GM23338 (cell line): ENCODE measurements around the gene MPDU1. TPM values are rescaled to one million over a fixed set of nuclear protein-coding genes. Genes with fewer than 3 reads are reported as not detected.

Experiments
- ATAC-seq: fragments of 200-7000 bp; cut with Tn5 transposase; 3 replicates; pipeline ENCODE4 v1.9.1; 2020
- DNase-seq: peaks from one replicate; pipeline ENCODE4 v3.0.0-alpha.2; 2015; ENCODE audit warnings: low spot score
- H2AFZ ChIP-seq: fragments of 200-600 bp; sonication (generic); 2 replicates; pipeline ENCODE4 v1.8.0; 2016; ENCODE audit warnings: antibody characterized with exemption, mild to moderate bottlenecking, moderate library complexity
- H3F3A ChIP-seq: fragments of 200-600 bp; sonication (generic); replicated peaks from 2 replicates; pipeline ENCODE4 v1.8.0; 2017; ENCODE audit warnings: antibody characterized with exemption, mixed run types, low read depth
- H3K27ac ChIP-seq: fragments of 200-600 bp; sonication (generic); 2 replicates; pipeline ENCODE4 v1.6.1; 2016; ENCODE audit warnings: low read depth
- H3K27me3 ChIP-seq: fragments of 200-600 bp; sonication (generic); 2 replicates; pipeline ENCODE4 v1.8.0; 2016; ENCODE audit warnings: mild to moderate bottlenecking, mixed run types, moderate library complexity; ENCODE audit not compliant: insufficient read depth
- H3K36me3 ChIP-seq: fragments of 200-600 bp; sonication (generic); 2 replicates; pipeline ENCODE4 v1.8.0; 2016; ENCODE audit warnings: mild to moderate bottlenecking; ENCODE audit not compliant: insufficient read depth
- H3K4me1 ChIP-seq: fragments of 200-600 bp; sonication (generic); 2 replicates; pipeline ENCODE4 v1.8.0; 2016; ENCODE audit warnings: mild to moderate bottlenecking, moderate library complexity; ENCODE audit not compliant: insufficient read depth
- H3K4me2 ChIP-seq: fragments of 200-600 bp; sonication (generic); 2 replicates; pipeline ENCODE4 v1.7.1; 2017; ENCODE audit warnings: mixed run types
- H3K4me3 ChIP-seq: fragments of 200-600 bp; sonication (generic); 2 replicates; pipeline ENCODE4 v1.6.1; 2016; ENCODE audit warnings: mixed run types
- H3K79me2 ChIP-seq: fragments of 200-600 bp; sonication (generic); replicated peaks from 2 replicates; pipeline ENCODE4 v1.8.0; 2017; ENCODE audit warnings: mild to moderate bottlenecking; ENCODE audit not compliant: insufficient read depth
- H3K9me2 ChIP-seq: fragments of 200-600 bp; sonication (generic); 2 replicates; pipeline ENCODE4 v1.8.0; 2017; ENCODE audit not compliant: insufficient read depth
- H4K20me1 ChIP-seq: fragments of 200-600 bp; sonication (generic); replicated peaks from 2 replicates; pipeline ENCODE4 v1.8.0; 2017; ENCODE audit warnings: mild to moderate bottlenecking; ENCODE audit not compliant: insufficient read depth
- H3K27ac Mint-ChIP-seq: 2 replicates; pipeline ENCODE4 v1.8.0; 2020; ENCODE audit warnings: inconsistent platforms, mild to moderate bottlenecking, moderate library complexity, mixed read lengths
- H3K27me3 Mint-ChIP-seq: 3 replicates; pipeline ENCODE4 v1.8.0; 2022; ENCODE audit warnings: low read depth, mild to moderate bottlenecking, moderate library complexity, mixed read lengths, inconsistent platforms; ENCODE audit not compliant: insufficient read depth, poor library complexity
- H3K36me3 Mint-ChIP-seq: 3 replicates; pipeline ENCODE4 v1.8.0; 2021; ENCODE audit warnings: low read depth, mild to moderate bottlenecking, inconsistent platforms, moderate library complexity, mixed read lengths
- H3K4me1 Mint-ChIP-seq: 3 replicates; pipeline ENCODE4 v1.8.0; 2020; ENCODE audit warnings: mild to moderate bottlenecking, inconsistent platforms, mixed read lengths
- H3K4me3 Mint-ChIP-seq: 3 replicates; pipeline ENCODE4 v1.8.0; 2021; ENCODE audit warnings: moderate library complexity, mild to moderate bottlenecking, inconsistent platforms, mixed read lengths
- H3K9me3 Mint-ChIP-seq: 3 replicates; pipeline ENCODE4 v1.8.0; 2020; ENCODE audit warnings: moderate library complexity, mild to moderate bottlenecking, inconsistent platforms, mixed read lengths
- CREB1 ChIP-seq: fragments of 250-450 bp; sonication (Bioruptor Pico); IDR thresholded peaks from 2 replicates; pipeline ENCODE4 v1.5.0; 2020; ENCODE audit warnings: low read depth, mild to moderate bottlenecking, moderate library complexity
- EZH2 ChIP-seq: fragments of 200-600 bp; sonication (generic); IDR thresholded peaks from one replicate; pipeline ENCODE4 v1.8.0; 2017; ENCODE audit warnings: antibody characterized with exemption, mild to moderate bottlenecking, low read depth; ENCODE audit not compliant: unreplicated experiment
- NANOG ChIP-seq: IDR thresholded peaks from 2 replicates; pipeline ENCODE4 v1.6.1; 2016; ENCODE audit warnings: antibody characterized with exemption, borderline replicate concordance
- POLR2AphosphoS5 ChIP-seq: IDR thresholded peaks from 2 replicates; pipeline ENCODE4 v1.6.1; 2016; ENCODE audit warnings: antibody characterized with exemption, low read depth
- STAT1 ChIP-seq: IDR thresholded peaks from one replicate; pipeline ENCODE4 v1.6.1; 2016; ENCODE audit warnings: antibody characterized with exemption; ENCODE audit not compliant: unreplicated experiment
- ZNF114 ChIP-seq: fragments of 250-450 bp; sonication (Bioruptor Pico); IDR thresholded peaks from 2 replicates; pipeline ENCODE4 v1.5.0; 2020; ENCODE audit warnings: mild to moderate bottlenecking, moderate library complexity
- ZNF331 ChIP-seq: fragments of 250-450 bp; sonication (Bioruptor Pico); IDR thresholded peaks from 2 replicates; pipeline ENCODE4 v1.5.0; 2020; ENCODE audit warnings: low read depth, mild to moderate bottlenecking, moderate library complexity
- polyA plus RNA-seq: library from polyadenylated mRNA; unstranded; fragments of >200 nt; fragmentation: Nextera tagmentation; extraction: Ambion mirVana; gene quantifications from 2 replicates; pipeline ENCODE4 v1.2.1, GENCODE V29; 2016
- total RNA-seq: library from RNA; depleted of rRNA; stranded (reverse); fragments of >200 nt; shearing (Covaris generic); gene quantifications from 2 replicates; pipeline ENCODE4 v1.2.3, GENCODE V29; 2014
- TF ChIP-seq, protein P1 (sequence below), 2 experiments: fragments of 200-600 bp in 1 of 2; sonication (generic) in 1 of 2; conservative IDR thresholded peaks; 2 replicates each; pipeline versions ENCODE4 v1.5.1 to v1.6.1; 2016 to 2017; ENCODE audit warnings: antibody characterized with exemption in 2 of 2, low read depth in 2 of 2, mild to moderate bottlenecking in 2 of 2, moderate library complexity in 1 of 2
- TF ChIP-seq, protein P2 (sequence below): fragments of 250-450 bp; sonication (Bioruptor Pico); IDR thresholded peaks from 2 replicates; pipeline ENCODE4 v1.5.0; 2020; ENCODE audit warnings: mild to moderate bottlenecking, moderate library complexity
- TF ChIP-seq, protein P3 (sequence below): IDR thresholded peaks from 2 replicates; pipeline ENCODE4 v1.6.1; 2016; ENCODE audit warnings: antibody characterized with exemption

Gene MPDU1
- total and polyA plus RNA-seq, 2 experiments from 2014 or later: 65.1 to 216 TPM

DNA sequence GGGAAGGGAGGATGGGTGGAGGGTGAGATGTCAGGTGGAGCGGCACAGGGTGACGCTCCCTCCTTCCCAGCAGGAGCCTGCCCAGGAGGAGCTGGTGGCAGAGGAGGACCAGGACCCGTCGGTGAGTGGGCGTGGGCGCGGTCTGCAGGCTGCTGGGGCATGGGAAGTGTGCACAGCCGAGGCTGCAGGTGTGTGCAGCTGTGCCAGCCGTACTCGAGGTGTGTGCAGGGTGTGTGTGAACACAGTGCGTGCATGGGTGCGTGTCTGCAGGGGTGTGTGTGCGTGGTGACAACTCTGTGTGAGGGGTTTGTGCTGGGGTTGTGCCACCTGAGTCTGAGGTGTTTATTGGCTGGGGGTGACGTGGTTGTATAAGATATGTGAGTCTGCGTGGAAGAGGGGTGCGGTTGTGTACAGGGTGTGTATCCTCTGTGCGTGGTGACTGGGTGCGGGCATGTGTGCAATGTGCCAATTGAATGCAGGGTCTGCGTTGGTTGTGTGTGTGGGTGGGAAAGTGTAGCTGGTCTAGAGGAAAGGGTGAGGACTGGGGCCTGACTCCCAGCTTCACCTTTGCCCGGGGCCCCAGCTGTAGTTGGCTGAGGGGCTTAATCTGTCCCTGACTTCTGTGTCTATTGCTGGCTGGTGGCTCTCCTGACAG is 34.1 kb upstream of the MPDU1 start (continued):
- TF ChIP-seq, protein P1, sequence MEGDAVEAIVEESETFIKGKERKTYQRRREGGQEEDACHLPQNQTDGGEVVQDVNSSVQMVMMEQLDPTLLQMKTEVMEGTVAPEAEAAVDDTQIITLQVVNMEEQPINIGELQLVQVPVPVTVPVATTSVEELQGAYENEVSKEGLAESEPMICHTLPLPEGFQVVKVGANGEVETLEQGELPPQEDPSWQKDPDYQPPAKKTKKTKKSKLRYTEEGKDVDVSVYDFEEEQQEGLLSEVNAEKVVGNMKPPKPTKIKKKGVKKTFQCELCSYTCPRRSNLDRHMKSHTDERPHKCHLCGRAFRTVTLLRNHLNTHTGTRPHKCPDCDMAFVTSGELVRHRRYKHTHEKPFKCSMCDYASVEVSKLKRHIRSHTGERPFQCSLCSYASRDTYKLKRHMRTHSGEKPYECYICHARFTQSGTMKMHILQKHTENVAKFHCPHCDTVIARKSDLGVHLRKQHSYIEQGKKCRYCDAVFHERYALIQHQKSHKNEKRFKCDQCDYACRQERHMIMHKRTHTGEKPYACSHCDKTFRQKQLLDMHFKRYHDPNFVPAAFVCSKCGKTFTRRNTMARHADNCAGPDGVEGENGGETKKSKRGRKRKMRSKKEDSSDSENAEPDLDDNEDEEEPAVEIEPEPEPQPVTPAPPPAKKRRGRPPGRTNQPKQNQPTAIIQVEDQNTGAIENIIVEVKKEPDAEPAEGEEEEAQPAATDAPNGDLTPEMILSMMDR (conservative IDR thresholded peaks at IDR 0.05; ENCODE audit: low read depth in 2 of 2): no peak

DNA sequence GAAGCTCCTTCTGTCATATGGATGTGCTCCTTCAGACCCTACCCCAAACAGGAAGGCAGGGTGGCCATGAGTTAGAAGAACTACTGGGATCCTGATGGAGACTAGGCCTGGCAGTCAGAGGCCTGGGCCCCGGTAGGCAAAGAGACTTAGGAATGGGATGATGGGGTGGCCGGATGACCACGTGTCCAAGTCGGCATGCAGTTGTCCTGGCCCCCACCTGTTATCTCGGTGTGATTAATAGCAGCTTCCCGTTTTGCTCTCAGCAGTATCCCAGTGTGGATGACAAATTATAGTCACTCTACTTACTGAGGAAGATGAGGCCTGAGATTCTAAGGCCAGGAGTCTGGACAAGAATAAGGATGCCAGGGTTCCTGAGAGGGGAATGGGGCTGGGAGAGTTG is 33.3 kb upstream of the MPDU1 start:
- ATAC-seq: no peak
- Histone ChIP-seq H3K4me3 (no peak overlapping the region), H3K4me2 (no peak overlapping the region), H3K4me1 (peaks cover 5% of the 10 kb centered on the region; the same call in 1 of the 2 replicates), H3K27ac (no peak overlapping the region), H3K79me2 (no peaks in the 10 kb centered on the region), H3K9me2 (no peaks in the 10 kb centered on the region), H3F3A (peaks cover 14% of the 10 kb centered on the region), H2AFZ (no peak overlapping the region), H3K36me3 (no peaks in the 10 kb centered on the region), H3K27me3 (peaks cover 13% of the 10 kb centered on the region), H4K20me1 (no peaks in the 10 kb centered on the region)
- H3K4me3 Mint-ChIP-seq: no peak overlapping the region
- H3K36me3 Mint-ChIP-seq: no peaks in the 10 kb centered on the region
- H3K9me3 Mint-ChIP-seq: no peaks in the 10 kb centered on the region
- peaks cover 8% of the 10 kb centered on the region for H3K27me3 Mint-ChIP-seq
- H3K27ac Mint-ChIP-seq: no peak overlapping the region
- peaks cover 10% of the 10 kb centered on the region for H3K4me1 Mint-ChIP-seq
- DNase-seq: no peak
- TF ChIP-seq, protein P2, sequence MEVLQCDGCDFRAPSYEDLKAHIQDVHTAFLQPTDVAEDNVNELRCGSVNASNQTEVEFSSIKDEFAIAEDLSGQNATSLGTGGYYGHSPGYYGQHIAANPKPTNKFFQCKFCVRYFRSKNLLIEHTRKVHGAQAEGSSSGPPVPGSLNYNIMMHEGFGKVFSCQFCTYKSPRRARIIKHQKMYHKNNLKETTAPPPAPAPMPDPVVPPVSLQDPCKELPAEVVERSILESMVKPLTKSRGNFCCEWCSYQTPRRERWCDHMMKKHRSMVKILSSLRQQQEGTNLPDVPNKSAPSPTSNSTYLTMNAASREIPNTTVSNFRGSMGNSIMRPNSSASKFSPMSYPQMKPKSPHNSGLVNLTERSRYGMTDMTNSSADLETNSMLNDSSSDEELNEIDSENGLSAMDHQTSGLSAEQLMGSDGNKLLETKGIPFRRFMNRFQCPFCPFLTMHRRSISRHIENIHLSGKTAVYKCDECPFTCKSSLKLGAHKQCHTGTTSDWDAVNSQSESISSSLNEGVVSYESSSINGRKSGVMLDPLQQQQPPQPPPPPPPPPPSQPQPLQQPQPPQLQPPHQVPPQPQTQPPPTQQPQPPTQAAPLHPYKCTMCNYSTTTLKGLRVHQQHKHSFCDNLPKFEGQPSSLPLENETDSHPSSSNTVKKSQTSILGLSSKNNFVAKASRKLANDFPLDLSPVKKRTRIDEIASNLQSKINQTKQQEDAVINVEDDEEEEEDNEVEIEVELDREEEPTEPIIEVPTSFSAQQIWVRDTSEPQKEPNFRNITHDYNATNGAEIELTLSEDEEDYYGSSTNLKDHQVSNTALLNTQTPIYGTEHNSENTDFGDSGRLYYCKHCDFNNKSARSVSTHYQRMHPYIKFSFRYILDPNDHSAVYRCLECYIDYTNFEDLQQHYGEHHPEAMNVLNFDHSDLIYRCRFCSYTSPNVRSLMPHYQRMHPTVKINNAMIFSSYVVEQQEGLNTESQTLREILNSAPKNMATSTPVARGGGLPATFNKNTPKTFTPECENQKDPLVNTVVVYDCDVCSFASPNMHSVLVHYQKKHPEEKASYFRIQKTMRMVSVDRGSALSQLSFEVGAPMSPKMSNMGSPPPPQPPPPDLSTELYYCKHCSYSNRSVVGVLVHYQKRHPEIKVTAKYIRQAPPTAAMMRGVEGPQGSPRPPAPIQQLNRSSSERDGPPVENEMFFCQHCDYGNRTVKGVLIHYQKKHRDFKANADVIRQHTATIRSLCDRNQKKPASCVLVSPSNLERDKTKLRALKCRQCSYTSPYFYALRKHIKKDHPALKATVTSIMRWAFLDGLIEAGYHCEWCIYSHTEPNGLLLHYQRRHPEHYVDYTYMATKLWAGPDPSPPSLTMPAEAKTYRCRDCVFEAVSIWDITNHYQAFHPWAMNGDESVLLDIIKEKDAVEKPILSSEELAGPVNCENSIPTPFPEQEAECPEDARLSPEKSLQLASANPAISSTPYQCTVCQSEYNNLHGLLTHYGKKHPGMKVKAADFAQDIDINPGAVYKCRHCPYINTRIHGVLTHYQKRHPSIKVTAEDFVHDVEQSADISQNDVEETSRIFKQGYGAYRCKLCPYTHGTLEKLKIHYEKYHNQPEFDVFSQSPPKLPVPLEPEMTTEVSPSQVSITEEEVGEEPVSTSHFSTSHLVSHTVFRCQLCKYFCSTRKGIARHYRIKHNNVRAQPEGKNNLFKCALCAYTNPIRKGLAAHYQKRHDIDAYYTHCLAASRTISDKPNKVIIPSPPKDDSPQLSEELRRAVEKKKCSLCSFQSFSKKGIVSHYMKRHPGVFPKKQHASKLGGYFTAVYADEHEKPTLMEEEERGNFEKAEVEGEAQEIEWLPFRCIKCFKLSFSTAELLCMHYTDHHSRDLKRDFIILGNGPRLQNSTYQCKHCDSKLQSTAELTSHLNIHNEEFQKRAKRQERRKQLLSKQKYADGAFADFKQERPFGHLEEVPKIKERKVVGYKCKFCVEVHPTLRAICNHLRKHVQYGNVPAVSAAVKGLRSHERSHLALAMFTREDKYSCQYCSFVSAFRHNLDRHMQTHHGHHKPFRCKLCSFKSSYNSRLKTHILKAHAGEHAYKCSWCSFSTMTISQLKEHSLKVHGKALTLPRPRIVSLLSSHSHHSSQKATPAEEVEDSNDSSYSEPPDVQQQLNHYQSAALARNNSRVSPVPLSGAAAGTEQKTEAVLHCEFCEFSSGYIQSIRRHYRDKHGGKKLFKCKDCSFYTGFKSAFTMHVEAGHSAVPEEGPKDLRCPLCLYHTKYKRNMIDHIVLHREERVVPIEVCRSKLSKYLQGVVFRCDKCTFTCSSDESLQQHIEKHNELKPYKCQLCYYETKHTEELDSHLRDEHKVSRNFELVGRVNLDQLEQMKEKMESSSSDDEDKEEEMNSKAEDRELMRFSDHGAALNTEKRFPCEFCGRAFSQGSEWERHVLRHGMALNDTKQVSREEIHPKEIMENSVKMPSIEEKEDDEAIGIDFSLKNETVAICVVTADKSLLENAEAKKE: no peak
- no peak for TF ChIP-seq ZNF114
- TF ChIP-seq POLR2AphosphoS5: no peak
- no peak for TF ChIP-seq CREB1
- no peak for TF ChIP-seq STAT1
- TF ChIP-seq EZH2: no peak
- TF ChIP-seq NANOG: no peak
- TF ChIP-seq, protein P1 (conservative IDR thresholded peaks at IDR 0.05; ENCODE audit: low read depth in 2 of 2): no peak
- TF ChIP-seq, protein P3, sequence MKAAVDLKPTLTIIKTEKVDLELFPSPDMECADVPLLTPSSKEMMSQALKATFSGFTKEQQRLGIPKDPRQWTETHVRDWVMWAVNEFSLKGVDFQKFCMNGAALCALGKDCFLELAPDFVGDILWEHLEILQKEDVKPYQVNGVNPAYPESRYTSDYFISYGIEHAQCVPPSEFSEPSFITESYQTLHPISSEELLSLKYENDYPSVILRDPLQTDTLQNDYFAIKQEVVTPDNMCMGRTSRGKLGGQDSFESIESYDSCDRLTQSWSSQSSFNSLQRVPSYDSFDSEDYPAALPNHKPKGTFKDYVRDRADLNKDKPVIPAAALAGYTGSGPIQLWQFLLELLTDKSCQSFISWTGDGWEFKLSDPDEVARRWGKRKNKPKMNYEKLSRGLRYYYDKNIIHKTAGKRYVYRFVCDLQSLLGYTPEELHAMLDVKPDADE: no peak
- TF ChIP-seq ZNF331 (CRISPR knock-in tag): no peak
